ENCODE results near the gene GALNT2. TPM values are rescaled to one million over a fixed set of nuclear protein-coding genes. Genes with fewer than 3 reads are reported as not detected.

The GALNT2 gene
- total RNA-seq, 1 experiment from 2014 or later: 152 TPM

GRCh38 chr1:230097370-230097769, 30.3 kb downstream of the GALNT2 start:
- DNase-seq (ENCODE audit: low read depth, low spot score): no peak
- Histone ChIP-seq H3K9me3 (ENCODE audit: control insufficient read depth, insufficient read depth, low read depth, low read length) (no peaks in the 10 kb centered on the region), H3K4me3 (ENCODE audit: low read depth in 2 of 2, low read length in 2 of 2) (no peak overlapping the region), H3K4me1 (ENCODE audit: control insufficient read depth, insufficient read depth, low read length) (peaks cover 13% of the 10 kb centered on the region), H3K27ac (ENCODE audit: low read length) (no peak overlapping the region), H3K27me3 (ENCODE audit: control insufficient read depth, insufficient read depth, low read length) (no peaks in the 10 kb centered on the region), H3K36me3 (ENCODE audit: control insufficient read depth, insufficient read depth, low read length) (no peaks in the 10 kb centered on the region; the same call in 1 of the 2 replicates)
- ChIA-PET POLR2A (no interaction called here), CTCF (no interaction called here)
- no TSS peak for BruUV-seq (replicated peaks)
- no peak for ATAC-seq
- in situ Hi-C loops (cut with HindIII; ENCODE audit: low pct_unique_long_range_greater_than_20kb, low sequenced_read_pairs) (no loop called here), intact Hi-C loops (cut with micrococcal nuclease; ENCODE audit: unreplicated experiment) (no loop called here)
- TF ChIP-seq SIN3A (IDR thresholded peaks at IDR 0.05; ENCODE audit: borderline replicate concordance, insufficient read depth, low read depth, low read length) (no peak), POLR2AphosphoS5 (IDR thresholded peaks at IDR 0.05; ENCODE audit: low read depth, low read length) (no peak), REST (IDR thresholded peaks at IDR 0.05; ENCODE audit: insufficient read depth in 1 of 2, low read depth in 2 of 2, low read length in 1 of 2) (no peak), TCF7L2 (IDR thresholded peaks at IDR 0.05; ENCODE audit: low read depth, low read length) (no peak)
- TF ChIP-seq, protein P1, sequence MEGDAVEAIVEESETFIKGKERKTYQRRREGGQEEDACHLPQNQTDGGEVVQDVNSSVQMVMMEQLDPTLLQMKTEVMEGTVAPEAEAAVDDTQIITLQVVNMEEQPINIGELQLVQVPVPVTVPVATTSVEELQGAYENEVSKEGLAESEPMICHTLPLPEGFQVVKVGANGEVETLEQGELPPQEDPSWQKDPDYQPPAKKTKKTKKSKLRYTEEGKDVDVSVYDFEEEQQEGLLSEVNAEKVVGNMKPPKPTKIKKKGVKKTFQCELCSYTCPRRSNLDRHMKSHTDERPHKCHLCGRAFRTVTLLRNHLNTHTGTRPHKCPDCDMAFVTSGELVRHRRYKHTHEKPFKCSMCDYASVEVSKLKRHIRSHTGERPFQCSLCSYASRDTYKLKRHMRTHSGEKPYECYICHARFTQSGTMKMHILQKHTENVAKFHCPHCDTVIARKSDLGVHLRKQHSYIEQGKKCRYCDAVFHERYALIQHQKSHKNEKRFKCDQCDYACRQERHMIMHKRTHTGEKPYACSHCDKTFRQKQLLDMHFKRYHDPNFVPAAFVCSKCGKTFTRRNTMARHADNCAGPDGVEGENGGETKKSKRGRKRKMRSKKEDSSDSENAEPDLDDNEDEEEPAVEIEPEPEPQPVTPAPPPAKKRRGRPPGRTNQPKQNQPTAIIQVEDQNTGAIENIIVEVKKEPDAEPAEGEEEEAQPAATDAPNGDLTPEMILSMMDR (IDR thresholded peaks at IDR 0.05): no peak

DNA sequence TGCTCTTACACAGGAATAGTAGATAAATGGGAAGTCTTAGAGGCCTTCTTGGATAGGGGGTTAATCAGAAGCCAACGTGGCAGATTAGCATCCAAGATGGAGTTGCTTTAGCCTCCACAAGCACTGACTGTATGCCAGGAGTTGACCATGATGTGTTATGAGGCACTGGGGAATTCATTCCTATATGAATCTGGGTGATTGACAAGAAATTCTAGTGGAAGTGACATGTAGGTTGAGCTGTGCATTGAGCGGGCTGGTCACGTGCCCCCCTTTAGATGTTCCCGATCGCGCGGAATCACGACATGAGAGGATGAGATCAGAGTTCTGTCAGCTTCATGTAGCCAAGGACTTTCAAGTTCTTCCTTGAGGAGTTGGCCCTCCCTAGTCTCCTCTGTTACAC, 31.7 kb downstream of the GALNT2 start:
- CTCF ChIA-PET: no interaction called here
- in situ Hi-C loops (cut with HindIII; ENCODE audit: low pct_unique_long_range_greater_than_20kb, low sequenced_read_pairs): no loop called here
- Histone ChIP-seq H3K36me3 (ENCODE audit: control insufficient read depth, insufficient read depth, low read length) (no peaks in the 10 kb centered on the region; the same call in 1 of the 2 replicates), H3K27ac (ENCODE audit: low read length) (no peak overlapping the region), H3K27me3 (ENCODE audit: control insufficient read depth, insufficient read depth, low read length) (no peaks in the 10 kb centered on the region), H3K4me1 (ENCODE audit: control insufficient read depth, insufficient read depth, low read length) (peaks cover 27% of the 10 kb centered on the region), H3K4me3 (ENCODE audit: low read depth in 2 of 2, low read length in 2 of 2) (no peak overlapping the region), H3K9me3 (ENCODE audit: control insufficient read depth, insufficient read depth, low read depth, low read length) (no peaks in the 10 kb centered on the region)
- no TSS peak for BruUV-seq (replicated peaks)
- TF ChIP-seq REST (IDR thresholded peaks at IDR 0.05; ENCODE audit: insufficient read depth in 1 of 2, low read depth in 2 of 2, low read length in 1 of 2): no peak
- TF ChIP-seq SIN3A (IDR thresholded peaks at IDR 0.05; ENCODE audit: borderline replicate concordance, insufficient read depth, low read depth, low read length): no peak
- TF ChIP-seq TCF7L2 (IDR thresholded peaks at IDR 0.05; ENCODE audit: low read depth, low read length): no peak
- no peak for TF ChIP-seq POLR2AphosphoS5 (IDR thresholded peaks at IDR 0.05; ENCODE audit: low read depth, low read length)
- TF ChIP-seq, protein P1 (IDR thresholded peaks at IDR 0.05): no peak
- DNase-seq (ENCODE audit: low read depth, low spot score) (no peak), ATAC-seq (no peak)
- intact Hi-C loops (cut with micrococcal nuclease; ENCODE audit: unreplicated experiment): no loop called here
- POLR2A ChIA-PET: no interaction called here
